Activated T-cell treated with anti-CD3 and anti-CD28 coated beads, Interleukin-2, amount 50 U/mL, for 24 hours (primary cell): ENCODE data around the gene SP110.

Experiments used
- DNase-seq: peaks from one replicate; pipeline ENCODE4 v3.0.0-alpha.2; 2020
- H3K27ac Mint-ChIP-seq: 2 replicates; pipeline ENCODE4 v1.8.0; 2020; ENCODE audit warnings: mild to moderate bottlenecking, mixed read lengths
- H3K27me3 Mint-ChIP-seq: 2 replicates; pipeline ENCODE4 v1.8.0; 2020; ENCODE audit warnings: mixed read lengths
- H3K36me3 Mint-ChIP-seq: 2 replicates; pipeline ENCODE4 v1.8.0; 2020; ENCODE audit warnings: low read depth, mixed read lengths
- H3K4me1 Mint-ChIP-seq: 2 replicates; pipeline ENCODE4 v1.8.0; 2020; ENCODE audit warnings: low read depth, mixed read lengths
- H3K4me3 Mint-ChIP-seq: 2 replicates; pipeline ENCODE4 v1.8.0; 2020; ENCODE audit warnings: mild to moderate bottlenecking, moderate library complexity, mixed read lengths
- H3K9me3 Mint-ChIP-seq: 2 replicates; pipeline ENCODE4 v1.8.0; 2020; ENCODE audit warnings: mixed read lengths

Gene SP110

GRCh38 chr2:230170532-230170931 is 49.3 kb downstream of the SP110 start:
- Mint-ChIP-seq H3K36me3 (peaks cover 90% of the 10 kb centered on the region), H3K27ac (peak overlapping the region; percentile 69), H3K9me3 (no peaks in the 10 kb centered on the region), H3K4me1 (peaks cover 15% of the 10 kb centered on the region), H3K27me3 (no peaks in the 10 kb centered on the region), H3K4me3 (no peak overlapping the region)
- DNase-seq = no peak

GRCh38 chr2:230166557-230167170 is 53.1 kb downstream of the SP110 start:
- Mint-ChIP-seq H3K27ac (no peak overlapping the region), H3K4me3 (no peak overlapping the region), H3K4me1 (peaks cover 15% of the 10 kb centered on the region), H3K36me3 (peaks cover 73% of the 10 kb centered on the region), H3K27me3 (no peaks in the 10 kb centered on the region), H3K9me3 (no peaks in the 10 kb centered on the region)
- DNase-seq = no peak

GRCh38 chr2:230164139-230164538 is 55.6 kb downstream of the SP110 start:
- no peak for DNase-seq
- no peak overlapping the region for H3K4me3 Mint-ChIP-seq
- no peaks in the 10 kb centered on the region for H3K9me3 Mint-ChIP-seq
- H3K27me3 Mint-ChIP-seq = no peaks in the 10 kb centered on the region
- H3K36me3 Mint-ChIP-seq = peaks cover 47% of the 10 kb centered on the region
- H3K27ac Mint-ChIP-seq = no peak overlapping the region
- peaks cover 9% of the 10 kb centered on the region for H3K4me1 Mint-ChIP-seq

- no peak for DNase-seq
- H3K36me3 Mint-ChIP-seq = peaks cover 38% of the 10 kb centered on the region
- peaks cover 11% of the 10 kb centered on the region for H3K4me1 Mint-ChIP-seq
- no peaks in the 10 kb centered on the region for H3K27me3 Mint-ChIP-seq
- no peak overlapping the region for H3K4me3 Mint-ChIP-seq
- H3K27ac Mint-ChIP-seq = no peak overlapping the region
- H3K9me3 Mint-ChIP-seq = no peaks in the 10 kb centered on the region
Observed at GRCh38 chr2:230162981-230163380, 56.8 kb downstream of the SP110 start.

- peaks cover 12% of the 10 kb centered on the region for H3K4me1 Mint-ChIP-seq
- no peak for DNase-seq
- no peak overlapping the region for H3K27ac Mint-ChIP-seq
- H3K9me3 Mint-ChIP-seq = no peaks in the 10 kb centered on the region
- H3K4me3 Mint-ChIP-seq = no peak overlapping the region
- no peaks in the 10 kb centered on the region for H3K27me3 Mint-ChIP-seq
- H3K36me3 Mint-ChIP-seq = peaks cover 24% of the 10 kb centered on the region
Observed at GRCh38 chr2:230161184-230161583, 58.6 kb downstream of the SP110 start.

- Mint-ChIP-seq H3K4me3 (no peak overlapping the region), H3K4me1 (peaks cover 19% of the 10 kb centered on the region), H3K9me3 (no peaks in the 10 kb centered on the region), H3K36me3 (peaks cover 21% of the 10 kb centered on the region), H3K27me3 (no peaks in the 10 kb centered on the region), H3K27ac (no peak overlapping the region)
- DNase-seq = peak; percentile 73
Observed at GRCh38 chr2:230160112-230160660, 59.6 kb downstream of the SP110 start.

- Mint-ChIP-seq H3K4me1 (peaks cover 22% of the 10 kb centered on the region), H3K36me3 (peaks cover 5% of the 10 kb centered on the region), H3K27me3 (no peaks in the 10 kb centered on the region), H3K4me3 (no peak overlapping the region), H3K27ac (no peak overlapping the region), H3K9me3 (no peaks in the 10 kb centered on the region)
- no peak for DNase-seq
Observed at GRCh38 chr2:230158468-230158867, 61.3 kb downstream of the SP110 start.

- H3K9me3 Mint-ChIP-seq = no peaks in the 10 kb centered on the region
- no peak overlapping the region for H3K27ac Mint-ChIP-seq
- no peaks in the 10 kb centered on the region for H3K36me3 Mint-ChIP-seq
- peaks cover 22% of the 10 kb centered on the region for H3K4me1 Mint-ChIP-seq
- DNase-seq = no peak
- no peaks in the 10 kb centered on the region for H3K27me3 Mint-ChIP-seq
- no peak overlapping the region for H3K4me3 Mint-ChIP-seq
Observed at GRCh38 chr2:230156782-230157699, 62.7 kb downstream of the SP110 start.

GRCh38 chr2:230155359-230155758 is 64.4 kb downstream of the SP110 start:
- Mint-ChIP-seq H3K27ac (no peak overlapping the region), H3K9me3 (no peaks in the 10 kb centered on the region), H3K4me3 (no peak overlapping the region), H3K4me1 (peaks cover 16% of the 10 kb centered on the region), H3K27me3 (no peaks in the 10 kb centered on the region), H3K36me3 (no peaks in the 10 kb centered on the region)
- no peak for DNase-seq

GRCh38 chr2:230153390-230153976 is 66.3 kb downstream of the SP110 start:
- H3K27me3 Mint-ChIP-seq = no peaks in the 10 kb centered on the region
- no peaks in the 10 kb centered on the region for H3K36me3 Mint-ChIP-seq

GRCh38 chr2:230152334-230152733 is 67.5 kb downstream of the SP110 start:
- H3K27me3 Mint-ChIP-seq = no peaks in the 10 kb centered on the region
- H3K9me3 Mint-ChIP-seq = no peaks in the 10 kb centered on the region
- no peak overlapping the region for H3K4me3 Mint-ChIP-seq

More at GRCh38 chr2:230153390-230153976, 66.3 kb downstream of the SP110 start:
- H3K27ac Mint-ChIP-seq = peak overlapping the region; percentile 19
- peaks cover 13% of the 10 kb centered on the region for H3K4me1 Mint-ChIP-seq
- no peak for DNase-seq
- no peak overlapping the region for H3K4me3 Mint-ChIP-seq
- H3K9me3 Mint-ChIP-seq = no peaks in the 10 kb centered on the region

GRCh38 chr2:230144355-230144754 is 75.4 kb downstream of the SP110 start:
- peaks cover 11% of the 10 kb centered on the region for H3K27me3 Mint-ChIP-seq
- H3K9me3 Mint-ChIP-seq = peaks cover 14% of the 10 kb centered on the region
- H3K4me3 Mint-ChIP-seq = no peak overlapping the region
- DNase-seq = no peak
- no peaks in the 10 kb centered on the region for H3K4me1 Mint-ChIP-seq
- H3K27ac Mint-ChIP-seq = no peak overlapping the region
- H3K36me3 Mint-ChIP-seq = no peaks in the 10 kb centered on the region

More at GRCh38 chr2:230152334-230152733, 67.5 kb downstream of the SP110 start:
- Mint-ChIP-seq H3K27ac (no peak overlapping the region), H3K4me1 (peaks cover 11% of the 10 kb centered on the region), H3K36me3 (no peaks in the 10 kb centered on the region)
- no peak for DNase-seq

GRCh38 chr2:230140667-230141066 is 79.1 kb downstream of the SP110 start:
- DNase-seq = no peak
- Mint-ChIP-seq H3K27me3 (peaks cover 11% of the 10 kb centered on the region), H3K4me1 (no peaks in the 10 kb centered on the region), H3K36me3 (no peaks in the 10 kb centered on the region), H3K27ac (no peak overlapping the region), H3K4me3 (no peak overlapping the region), H3K9me3 (peaks cover 14% of the 10 kb centered on the region)

GRCh38 chr2:230137902-230138539 is 81.8 kb downstream of the SP110 start:
- Mint-ChIP-seq H3K27me3 (peaks cover 8% of the 10 kb centered on the region), H3K36me3 (no peaks in the 10 kb centered on the region), H3K27ac (no peak overlapping the region), H3K9me3 (peaks cover 14% of the 10 kb centered on the region), H3K4me1 (no peaks in the 10 kb centered on the region), H3K4me3 (no peak overlapping the region)
- DNase-seq = no peak
